GM20431 (cell line): Measurements from ENCODE around the gene ITIH1.

Experiments
- in situ Hi-C: fragments of 300-500 bp; cut with MseI, MboI; formaldehyde crosslinking; loops from one replicate; pipeline ENCODE4 v1.15.0; 2020; ENCODE audit warnings: low sequenced_read_pairs; ENCODE audit not compliant: unreplicated experiment

ITIH1 gene

DNA sequence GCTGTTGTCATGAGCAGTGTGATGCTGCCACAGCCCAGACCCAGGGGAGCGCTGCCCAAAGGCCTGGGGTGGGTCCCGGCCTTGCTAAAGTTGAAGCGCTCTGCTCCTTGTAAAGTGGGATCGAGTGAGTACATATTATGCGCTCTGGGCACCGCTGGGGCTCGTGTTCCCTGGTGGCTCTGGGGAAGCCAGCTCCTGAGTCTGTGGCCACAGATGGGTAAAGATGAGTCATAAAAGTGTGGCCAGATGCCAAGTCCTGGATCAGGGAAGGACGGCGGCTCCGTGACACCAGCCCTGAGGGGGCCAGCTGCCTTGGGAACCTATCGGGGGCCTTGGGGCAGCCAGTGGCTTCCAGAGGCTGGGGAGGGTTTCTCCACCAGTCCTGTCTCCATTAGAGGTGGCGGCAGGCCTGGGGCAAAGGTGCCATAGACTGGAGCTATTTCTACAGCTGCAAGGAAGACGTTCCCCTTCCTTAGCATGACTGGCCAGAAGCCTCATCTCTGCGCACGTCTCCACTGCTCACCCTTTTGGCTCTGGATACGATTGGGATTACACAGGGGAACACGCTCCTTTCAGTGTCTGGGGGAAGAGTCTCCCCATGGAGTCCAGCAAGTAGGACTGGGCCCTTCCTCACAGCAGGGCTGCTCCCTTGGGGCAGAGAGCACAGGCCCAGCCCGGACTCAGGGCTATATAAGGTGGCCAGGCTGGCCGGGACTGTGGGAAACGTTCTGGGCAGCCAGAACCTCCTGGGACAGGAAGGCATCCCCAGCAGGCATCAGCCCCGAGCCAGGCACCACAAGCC lies 54.3 kb downstream of the ITIH1 start:
- in situ Hi-C loops = no loop called here

DNA sequence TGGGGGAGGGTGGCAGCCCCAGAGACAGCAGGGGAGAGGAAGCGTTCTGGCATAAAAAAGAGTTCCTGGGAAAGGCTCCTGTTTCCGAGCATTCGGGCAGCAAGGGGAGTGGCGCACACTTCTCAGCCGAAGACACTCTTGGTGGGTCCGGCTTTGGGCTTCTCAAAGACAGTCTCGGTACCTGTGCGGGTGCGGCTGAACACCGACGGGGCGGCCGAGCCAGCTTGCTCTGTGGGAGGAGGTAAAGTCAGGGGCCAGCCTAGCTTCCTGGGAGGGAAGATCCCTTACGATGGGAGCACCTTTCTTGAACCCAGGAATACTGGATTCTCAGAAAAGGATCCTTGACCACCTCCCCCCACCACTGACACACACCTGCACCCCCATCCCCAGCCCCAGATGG lies 55.8 kb downstream of the ITIH1 start:
- in situ Hi-C loops = no loop called here

DNA sequence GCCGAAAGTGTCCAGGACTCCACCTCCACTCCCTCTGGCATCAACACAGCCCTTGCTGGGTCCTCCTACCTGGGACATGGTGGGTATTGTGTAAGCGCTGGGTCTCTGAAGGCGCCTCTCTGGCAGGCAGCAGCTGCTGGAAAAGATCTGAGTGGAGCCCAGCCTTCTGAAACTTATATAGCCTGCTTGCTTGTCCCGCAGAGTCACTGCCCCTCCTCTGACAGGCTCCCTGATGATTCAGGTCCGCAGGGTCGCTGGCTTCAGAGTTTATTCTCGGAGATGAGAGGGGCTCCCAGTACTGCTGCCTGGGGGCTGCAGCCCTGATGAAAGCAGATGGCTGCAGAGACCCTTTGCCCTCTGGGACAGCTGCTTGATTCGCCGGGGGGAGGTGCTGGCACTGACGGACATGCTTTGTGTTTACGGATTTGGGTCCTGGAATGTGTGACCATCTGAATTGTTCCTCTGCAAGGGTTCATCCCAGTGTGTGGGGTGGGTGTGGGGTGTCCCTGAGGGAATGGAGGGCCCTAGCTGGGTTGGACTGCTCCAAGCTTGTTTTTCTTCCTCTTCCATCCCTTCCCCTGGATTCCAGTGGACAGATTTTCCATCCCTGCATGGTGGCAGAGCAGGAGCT lies 57.6 kb downstream of the ITIH1 start, which contains the start of gene MUSTN1:
Gene MUSTN1, minus strand, starts transcription at position 149 of the 631 bp plus-strand sequence. Its CDS starts 71 bp downstream, at position 78.
- in situ Hi-C loops = no loop called here

DNA sequence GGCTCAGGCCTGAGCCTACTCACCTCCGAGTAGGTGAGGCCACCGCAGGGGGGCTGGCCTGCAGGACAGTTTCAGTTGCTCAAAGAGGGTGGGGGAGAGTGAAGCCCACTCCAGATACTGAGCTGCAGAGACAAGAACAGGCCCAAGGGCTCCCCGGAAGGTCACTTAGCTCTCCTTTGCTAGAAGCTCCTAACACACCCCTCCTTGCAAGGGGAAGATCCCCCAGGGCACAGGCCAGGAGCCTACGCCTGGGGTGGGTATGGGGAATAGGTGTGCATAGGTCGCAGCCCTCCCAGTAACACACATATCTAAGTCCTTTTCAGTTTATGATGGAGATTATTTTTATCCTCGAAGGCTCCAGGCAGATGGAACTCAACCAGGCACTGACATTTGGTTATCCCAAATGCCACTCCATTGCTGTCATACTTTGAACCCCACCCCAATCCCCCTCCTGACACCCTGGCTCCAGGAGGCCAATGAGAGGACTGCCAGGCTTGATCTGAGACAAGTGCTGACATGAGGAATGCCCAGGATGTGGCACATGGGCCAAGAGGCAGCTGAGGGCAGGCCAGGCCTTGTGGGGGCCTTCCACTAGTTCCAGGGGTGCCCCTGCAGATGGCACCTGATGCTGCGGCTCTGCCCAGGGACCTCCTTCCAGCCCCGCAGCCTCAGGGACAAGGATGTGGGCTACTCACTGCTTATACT lies 58.5 kb downstream of the ITIH1 start:
- in situ Hi-C loops = no loop called here

DNA sequence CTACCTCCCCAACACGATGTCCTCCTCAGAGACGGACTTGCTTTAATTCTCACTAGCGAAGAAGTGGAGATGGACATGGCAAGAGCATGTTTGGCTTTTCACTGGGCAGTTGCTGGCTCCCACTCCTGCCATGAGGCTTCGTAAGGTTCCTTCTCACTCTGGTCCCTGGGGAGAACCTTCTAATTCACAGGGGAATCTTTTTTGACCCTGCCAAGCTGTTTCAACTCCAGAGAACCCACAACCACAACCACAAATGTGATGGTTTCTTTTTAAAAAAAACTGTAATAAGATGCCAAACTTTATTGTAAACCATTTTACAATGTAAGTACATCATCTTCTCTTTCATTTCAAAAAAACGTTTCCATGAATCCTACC lies 59.1 kb downstream of the ITIH1 start:
- in situ Hi-C loops = no loop called here

DNA sequence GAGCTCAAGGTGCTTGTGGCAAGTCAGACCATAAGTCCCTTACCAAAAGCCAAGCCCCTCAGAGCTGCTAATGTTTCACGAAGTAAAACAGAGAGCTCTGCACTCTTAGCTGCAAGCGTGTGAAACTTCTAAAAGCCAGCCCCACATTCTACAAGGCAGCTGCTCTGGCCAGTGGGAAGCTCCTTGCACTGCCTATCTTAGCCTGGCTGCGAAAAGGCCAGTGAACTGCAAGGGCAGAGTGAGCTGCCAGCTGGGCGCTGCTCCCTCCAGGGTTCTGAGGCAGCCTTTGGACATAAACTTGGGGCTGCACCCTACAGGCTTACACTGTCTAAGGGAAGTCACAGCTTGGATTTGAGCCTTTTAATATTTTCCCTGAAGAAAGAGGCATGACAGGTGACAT lies 59.6 kb downstream of the ITIH1 start:
- in situ Hi-C loops = no loop called here

DNA sequence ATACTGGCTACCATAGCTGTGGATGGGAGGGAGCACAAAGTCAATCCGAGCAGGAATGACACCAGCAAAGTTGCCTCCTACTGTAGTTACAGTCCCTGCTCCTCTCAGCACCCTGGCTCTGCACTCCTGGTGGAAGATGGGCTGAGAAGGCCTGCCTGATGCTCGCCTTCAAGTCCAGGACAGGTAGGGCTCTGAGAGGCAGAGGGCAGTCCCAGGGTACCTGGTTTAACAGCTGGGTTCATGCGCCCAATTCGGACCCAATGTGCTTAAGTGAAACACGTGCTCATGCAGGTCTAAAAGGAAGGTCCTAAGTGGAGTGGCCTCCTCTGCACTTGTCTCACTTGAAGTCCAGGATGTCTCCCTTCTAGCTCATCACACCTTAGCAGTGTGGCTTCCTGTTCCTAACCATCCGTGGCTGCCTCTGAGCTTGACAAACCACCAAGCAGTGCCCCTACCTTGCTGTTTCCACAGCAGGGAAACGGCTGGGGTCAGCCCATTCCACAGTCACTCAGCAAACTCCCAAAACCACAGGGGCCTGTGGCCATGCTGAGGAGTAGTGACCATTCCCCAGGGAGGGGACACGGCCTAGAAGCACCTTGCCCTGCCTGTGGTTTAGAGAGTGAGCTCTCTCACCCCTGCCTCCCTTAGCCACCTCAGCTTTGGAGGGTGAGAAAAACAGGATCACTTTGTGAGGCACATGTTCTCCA lies 61.3 kb downstream of the ITIH1 start:
- in situ Hi-C loops = no loop called here

DNA sequence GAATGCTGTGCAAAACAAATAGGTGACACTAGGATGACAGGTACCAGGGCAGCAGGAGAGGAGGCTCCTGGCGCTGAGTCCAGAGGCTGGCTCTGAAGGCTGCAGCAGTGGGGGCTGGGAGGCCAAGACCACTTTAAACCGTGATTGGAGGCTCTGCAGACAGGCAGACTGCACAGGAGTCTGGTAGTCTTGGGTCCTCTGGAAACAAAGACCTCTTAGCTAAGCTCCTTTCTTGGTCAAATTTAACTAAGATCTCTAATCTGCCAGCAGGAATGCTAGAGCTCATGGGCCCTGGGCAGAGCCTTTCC lies 61.8 kb downstream of the ITIH1 start:
- in situ Hi-C loops = no loop called here

DNA sequence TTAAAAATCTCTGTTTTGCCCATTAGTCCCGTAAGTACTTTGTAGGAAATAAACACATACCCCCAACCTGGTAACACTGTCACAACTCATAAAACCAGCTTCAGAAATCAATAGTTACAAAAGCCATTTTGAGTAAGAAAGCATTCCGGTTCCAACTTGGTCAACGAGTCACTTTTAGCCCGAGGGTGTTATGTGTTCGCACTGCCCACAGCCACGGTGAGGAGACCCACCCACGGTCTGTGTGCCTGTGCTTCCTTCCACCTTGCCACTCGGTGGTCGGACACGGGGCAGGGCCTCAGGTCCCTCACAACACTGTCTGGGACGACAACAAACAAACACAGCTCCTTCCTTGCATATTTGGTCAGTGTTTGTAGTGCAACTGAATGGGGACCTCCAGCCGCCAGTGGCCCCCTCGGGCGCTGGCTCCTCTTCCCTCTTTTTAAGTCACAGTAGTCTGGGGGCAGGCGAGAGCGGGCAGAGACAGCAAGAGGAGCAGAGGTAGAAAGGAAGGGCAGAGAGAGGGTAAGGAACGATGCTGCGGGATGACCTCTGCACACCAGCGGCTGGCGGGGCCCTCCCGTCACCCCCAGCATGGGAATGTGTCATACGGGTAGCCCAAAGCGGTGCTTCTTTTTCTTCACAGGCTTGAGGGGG lies 62.6 kb downstream of the ITIH1 start:
- in situ Hi-C loops = no loop called here

DNA sequence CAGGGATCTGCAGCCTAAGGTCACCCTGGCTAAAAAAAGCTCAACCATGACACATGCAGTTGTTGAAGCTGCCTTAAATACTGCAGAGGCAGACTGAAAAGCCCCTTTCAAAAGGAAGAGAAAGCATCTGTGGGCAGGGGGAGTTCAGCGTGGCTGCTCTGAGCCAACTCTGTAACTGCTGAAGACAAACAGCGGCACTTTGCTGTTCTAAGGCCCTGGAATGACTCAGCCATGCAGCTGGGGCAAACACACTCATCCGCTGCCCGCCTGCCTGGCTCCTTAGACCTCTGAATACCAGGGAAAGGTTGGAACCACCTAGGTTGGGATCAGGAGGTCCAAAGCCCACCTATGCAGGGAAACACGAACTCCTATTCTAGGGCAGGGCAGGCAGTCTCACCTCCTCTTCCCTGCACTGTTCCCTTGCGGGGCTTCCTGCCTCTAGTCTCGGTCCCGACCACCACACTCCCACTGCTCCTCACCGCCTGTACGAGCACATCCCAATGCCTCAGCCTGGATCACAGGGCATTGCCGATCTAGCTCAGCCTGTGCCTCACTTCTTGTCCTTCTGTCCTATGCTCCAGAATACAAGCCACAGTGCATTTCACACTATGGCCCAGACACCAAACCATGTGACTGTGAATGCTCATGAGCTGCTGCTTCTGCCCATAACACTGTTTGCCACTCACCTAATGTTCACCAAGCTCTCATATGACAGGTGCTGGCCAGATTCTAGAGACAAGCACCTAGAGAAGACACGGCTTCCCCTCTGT lies 64.0 kb downstream of the ITIH1 start:
- in situ Hi-C loops = no loop called here
